HL-60 (cell line): ENCODE measurements around the gene CYP2A6.
"Not testable (repeated sequence)": the region's sequence is repeated elsewhere in the genome, so short reads cannot be mapped to it uniquely, and the experiment has no call there.

Experiments used
- DNase-seq, 2 experiments: peaks; one replicate each; pipeline ENCODE4 v3.0.0-alpha.2; 2010 to 2020; ENCODE audit warnings: low read depth in 1 of 2, low spot score in 1 of 2
- H3K27ac ChIP-seq: fragments of 250-450 bp; sonication (Bioruptor Pico); replicated peaks from 2 replicates; pipeline ENCODE4 v1.5.1; 2020; ENCODE audit warnings: mild to moderate bottlenecking, moderate library complexity
- H3K27me3 ChIP-seq: fragments of 250-450 bp; sonication (Bioruptor Pico); 2 replicates; pipeline ENCODE4 v1.5.1; 2021; ENCODE audit warnings: mild to moderate bottlenecking, moderate library complexity; ENCODE audit not compliant: insufficient read depth, poor library complexity, severe bottlenecking
- H3K4me3 ChIP-seq: replicated peaks from 2 replicates; pipeline ENCODE4 v1.5.1; 2011; ENCODE audit warnings: mild to moderate bottlenecking, control low read depth, low read length; ENCODE audit not compliant: insufficient read depth
- GABPA ChIP-seq: IDR thresholded peaks from 2 replicates; pipeline ENCODE4 v1.6.1; 2012; ENCODE audit warnings: low read depth
- POLR2AphosphoS5 ChIP-seq: IDR thresholded peaks from 2 replicates; pipeline ENCODE4 v1.6.1; 2012; ENCODE audit warnings: low read depth
- SPI1 ChIP-seq: IDR thresholded peaks from 2 replicates; pipeline ENCODE4 v1.6.1; 2012; ENCODE audit warnings: low read depth, mild to moderate bottlenecking, borderline replicate concordance
- TF ChIP-seq, protein P1 (sequence below): IDR thresholded peaks from one replicate; pipeline ENCODE4 v1.5.1; 2011; ENCODE audit warnings: low read length, control low read depth, inconsistent platforms; ENCODE audit not compliant: insufficient read depth
- TF ChIP-seq, protein P2 (sequence below): IDR thresholded peaks from 2 replicates; pipeline ENCODE4 v1.6.1; 2012; ENCODE audit warnings: low read depth; ENCODE audit not compliant: insufficient replicate concordance

The CYP2A6 gene

DNA sequence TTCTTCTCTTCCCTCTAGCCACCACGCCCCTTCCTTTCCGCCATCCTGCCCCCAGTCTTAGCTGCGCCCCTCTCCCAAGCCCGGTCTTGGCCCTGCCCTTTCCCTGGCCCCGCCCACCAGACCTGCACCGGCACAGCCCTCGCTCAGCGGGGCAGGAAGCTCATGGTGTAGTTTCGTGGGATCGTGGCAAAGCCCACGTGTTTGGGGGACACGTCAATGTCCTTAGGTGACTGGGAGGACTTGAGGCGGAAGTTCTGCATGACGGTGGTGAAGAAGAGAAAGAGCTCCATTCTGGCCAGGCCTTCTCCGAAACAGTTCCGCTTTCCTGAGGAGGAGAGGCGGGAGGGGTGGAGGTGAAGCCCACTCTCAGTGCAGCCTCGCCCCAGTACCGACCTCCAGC is 6.6 kb downstream of the CYP2A6 start:
- peak; percentile 45 to 91 for DNase-seq
- peak; percentile 42; the same call in 1 of the 2 replicates for TF ChIP-seq SPI1
- peak; percentile 41; the same call in 1 of the 2 replicates for TF ChIP-seq POLR2AphosphoS5
- not testable (repeated sequence) for H3K4me3 ChIP-seq, H3K27me3 ChIP-seq
- H3K27ac ChIP-seq, result peak overlapping the region; percentile 75

DNA sequence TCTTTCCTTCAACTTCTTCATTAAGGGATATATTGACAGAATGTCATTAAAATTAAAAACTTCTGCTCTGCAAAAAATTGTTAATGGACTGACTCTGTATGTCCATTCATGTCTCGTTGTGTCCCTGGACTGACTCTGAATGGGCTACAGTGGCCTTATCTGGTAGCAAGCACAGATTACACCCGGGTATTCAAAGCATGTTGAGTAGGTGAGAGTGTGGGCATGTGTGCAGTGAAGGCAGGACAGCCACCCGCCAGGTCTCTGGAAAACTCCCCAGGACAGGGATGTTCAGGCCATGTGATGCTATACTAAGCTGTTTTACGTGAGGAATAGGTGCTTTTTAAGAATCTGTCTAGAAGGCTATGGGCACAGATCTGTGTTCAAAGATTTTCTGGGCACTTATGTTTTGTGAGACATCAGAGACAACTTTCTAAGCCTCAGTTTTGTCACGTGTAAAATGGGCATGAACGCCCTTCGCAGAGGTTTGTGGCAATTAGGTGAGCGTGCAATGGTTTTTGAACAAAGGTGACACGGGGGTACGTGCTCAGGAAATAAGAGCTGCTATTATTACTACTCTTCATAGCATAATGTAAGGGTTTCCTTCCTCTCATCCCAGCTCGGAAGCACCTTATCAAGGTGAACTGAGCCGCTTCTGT is 7.1 kb downstream of the CYP2A6 start:
- peak overlapping the region; percentile 18; the same call in 1 of the 2 replicates for H3K4me3 ChIP-seq
- H3K27ac ChIP-seq, result peak overlapping the region; percentile 75
- not testable (repeated sequence) for H3K27me3 ChIP-seq, DNase-seq

DNA sequence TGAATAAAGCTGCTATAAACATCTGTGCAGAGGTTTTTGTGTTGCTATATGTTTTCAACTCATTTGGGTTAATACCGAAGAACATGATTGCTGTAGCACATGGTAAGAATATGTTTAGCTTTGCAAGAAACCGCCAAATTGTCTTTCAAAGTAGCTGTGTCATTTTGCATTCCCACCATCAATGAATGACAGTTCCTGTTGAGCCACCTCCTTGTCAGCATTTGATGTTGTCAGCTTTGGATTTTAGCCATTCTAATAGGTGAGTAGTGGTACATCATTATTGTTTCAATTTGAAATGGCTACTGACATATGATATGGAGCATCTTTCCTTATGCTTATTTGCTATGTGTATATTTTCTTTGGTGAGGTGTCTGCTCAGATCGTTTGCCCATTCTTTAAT is 8.2 kb downstream of the CYP2A6 start:
- H3K27ac ChIP-seq, H3K27me3 ChIP-seq, DNase-seq, H3K4me3 ChIP-seq: not testable (repeated sequence)

DNA sequence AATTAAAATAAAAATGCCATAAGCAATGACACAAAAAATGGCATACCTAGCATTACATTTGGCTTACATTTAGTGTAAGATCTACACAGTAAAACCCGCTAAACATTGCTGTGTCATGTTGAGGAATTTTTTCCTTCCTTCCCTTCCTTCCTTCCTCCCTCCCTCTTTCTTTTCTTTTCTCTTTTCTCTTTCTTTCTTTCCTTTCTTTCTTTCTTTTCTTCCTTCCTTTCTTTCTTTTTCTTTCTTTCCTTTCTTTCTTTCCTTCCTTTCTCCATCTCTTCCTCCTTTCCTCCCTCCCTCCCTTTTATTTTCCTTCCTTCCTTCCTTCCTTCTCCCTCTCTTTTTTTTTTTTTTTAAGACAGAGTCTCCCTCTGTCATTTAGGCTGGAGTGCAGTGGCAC is 11.8 kb downstream of the CYP2A6 start:
- H3K27ac ChIP-seq, H3K27me3 ChIP-seq, DNase-seq, H3K4me3 ChIP-seq: not testable (repeated sequence)

DNA sequence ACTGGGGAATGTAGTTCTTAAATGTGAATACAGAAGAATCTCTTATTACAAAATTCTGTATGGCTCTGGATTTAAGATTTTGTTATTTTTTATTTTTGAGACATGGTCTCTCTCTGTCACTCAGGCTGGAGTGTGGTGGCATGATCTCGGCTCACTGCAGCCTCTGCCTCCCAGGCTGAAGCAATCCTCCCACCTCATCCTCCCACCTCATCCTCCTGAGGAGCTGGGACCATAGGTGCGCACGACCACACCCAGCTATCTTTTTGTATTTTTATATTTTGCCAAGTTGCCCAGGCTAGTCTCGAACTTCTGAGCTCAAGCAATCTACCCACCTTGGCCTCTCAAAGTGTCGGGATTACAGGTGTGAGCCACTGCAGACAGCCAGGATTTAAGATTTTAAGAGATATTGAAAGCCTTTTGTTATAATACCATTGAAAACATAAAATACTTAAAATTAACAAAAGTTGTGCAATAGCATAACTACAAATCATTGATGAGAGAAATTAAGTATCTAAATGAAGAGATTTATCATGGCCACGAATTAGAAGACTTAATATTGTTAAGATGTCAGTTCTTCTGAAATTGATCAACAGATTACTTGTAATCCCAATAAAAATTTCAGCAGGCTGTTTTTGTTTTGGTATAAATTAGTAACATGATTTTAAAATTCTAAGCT is 13.4 kb downstream of the CYP2A6 start:
- Histone ChIP-seq H3K27me3 (no peaks in the 10 kb centered on the region), H3K4me3 (no peak overlapping the region), H3K27ac (no peak overlapping the region)
- DNase-seq, result no peak
- TF ChIP-seq, protein P1, sequence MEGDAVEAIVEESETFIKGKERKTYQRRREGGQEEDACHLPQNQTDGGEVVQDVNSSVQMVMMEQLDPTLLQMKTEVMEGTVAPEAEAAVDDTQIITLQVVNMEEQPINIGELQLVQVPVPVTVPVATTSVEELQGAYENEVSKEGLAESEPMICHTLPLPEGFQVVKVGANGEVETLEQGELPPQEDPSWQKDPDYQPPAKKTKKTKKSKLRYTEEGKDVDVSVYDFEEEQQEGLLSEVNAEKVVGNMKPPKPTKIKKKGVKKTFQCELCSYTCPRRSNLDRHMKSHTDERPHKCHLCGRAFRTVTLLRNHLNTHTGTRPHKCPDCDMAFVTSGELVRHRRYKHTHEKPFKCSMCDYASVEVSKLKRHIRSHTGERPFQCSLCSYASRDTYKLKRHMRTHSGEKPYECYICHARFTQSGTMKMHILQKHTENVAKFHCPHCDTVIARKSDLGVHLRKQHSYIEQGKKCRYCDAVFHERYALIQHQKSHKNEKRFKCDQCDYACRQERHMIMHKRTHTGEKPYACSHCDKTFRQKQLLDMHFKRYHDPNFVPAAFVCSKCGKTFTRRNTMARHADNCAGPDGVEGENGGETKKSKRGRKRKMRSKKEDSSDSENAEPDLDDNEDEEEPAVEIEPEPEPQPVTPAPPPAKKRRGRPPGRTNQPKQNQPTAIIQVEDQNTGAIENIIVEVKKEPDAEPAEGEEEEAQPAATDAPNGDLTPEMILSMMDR, result no peak
- TF ChIP-seq, protein P2, sequence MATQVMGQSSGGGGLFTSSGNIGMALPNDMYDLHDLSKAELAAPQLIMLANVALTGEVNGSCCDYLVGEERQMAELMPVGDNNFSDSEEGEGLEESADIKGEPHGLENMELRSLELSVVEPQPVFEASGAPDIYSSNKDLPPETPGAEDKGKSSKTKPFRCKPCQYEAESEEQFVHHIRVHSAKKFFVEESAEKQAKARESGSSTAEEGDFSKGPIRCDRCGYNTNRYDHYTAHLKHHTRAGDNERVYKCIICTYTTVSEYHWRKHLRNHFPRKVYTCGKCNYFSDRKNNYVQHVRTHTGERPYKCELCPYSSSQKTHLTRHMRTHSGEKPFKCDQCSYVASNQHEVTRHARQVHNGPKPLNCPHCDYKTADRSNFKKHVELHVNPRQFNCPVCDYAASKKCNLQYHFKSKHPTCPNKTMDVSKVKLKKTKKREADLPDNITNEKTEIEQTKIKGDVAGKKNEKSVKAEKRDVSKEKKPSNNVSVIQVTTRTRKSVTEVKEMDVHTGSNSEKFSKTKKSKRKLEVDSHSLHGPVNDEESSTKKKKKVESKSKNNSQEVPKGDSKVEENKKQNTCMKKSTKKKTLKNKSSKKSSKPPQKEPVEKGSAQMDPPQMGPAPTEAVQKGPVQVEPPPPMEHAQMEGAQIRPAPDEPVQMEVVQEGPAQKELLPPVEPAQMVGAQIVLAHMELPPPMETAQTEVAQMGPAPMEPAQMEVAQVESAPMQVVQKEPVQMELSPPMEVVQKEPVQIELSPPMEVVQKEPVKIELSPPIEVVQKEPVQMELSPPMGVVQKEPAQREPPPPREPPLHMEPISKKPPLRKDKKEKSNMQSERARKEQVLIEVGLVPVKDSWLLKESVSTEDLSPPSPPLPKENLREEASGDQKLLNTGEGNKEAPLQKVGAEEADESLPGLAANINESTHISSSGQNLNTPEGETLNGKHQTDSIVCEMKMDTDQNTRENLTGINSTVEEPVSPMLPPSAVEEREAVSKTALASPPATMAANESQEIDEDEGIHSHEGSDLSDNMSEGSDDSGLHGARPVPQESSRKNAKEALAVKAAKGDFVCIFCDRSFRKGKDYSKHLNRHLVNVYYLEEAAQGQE, result no peak
- TF ChIP-seq POLR2AphosphoS5 (no peak), SPI1 (no peak), GABPA (no peak)

DNA sequence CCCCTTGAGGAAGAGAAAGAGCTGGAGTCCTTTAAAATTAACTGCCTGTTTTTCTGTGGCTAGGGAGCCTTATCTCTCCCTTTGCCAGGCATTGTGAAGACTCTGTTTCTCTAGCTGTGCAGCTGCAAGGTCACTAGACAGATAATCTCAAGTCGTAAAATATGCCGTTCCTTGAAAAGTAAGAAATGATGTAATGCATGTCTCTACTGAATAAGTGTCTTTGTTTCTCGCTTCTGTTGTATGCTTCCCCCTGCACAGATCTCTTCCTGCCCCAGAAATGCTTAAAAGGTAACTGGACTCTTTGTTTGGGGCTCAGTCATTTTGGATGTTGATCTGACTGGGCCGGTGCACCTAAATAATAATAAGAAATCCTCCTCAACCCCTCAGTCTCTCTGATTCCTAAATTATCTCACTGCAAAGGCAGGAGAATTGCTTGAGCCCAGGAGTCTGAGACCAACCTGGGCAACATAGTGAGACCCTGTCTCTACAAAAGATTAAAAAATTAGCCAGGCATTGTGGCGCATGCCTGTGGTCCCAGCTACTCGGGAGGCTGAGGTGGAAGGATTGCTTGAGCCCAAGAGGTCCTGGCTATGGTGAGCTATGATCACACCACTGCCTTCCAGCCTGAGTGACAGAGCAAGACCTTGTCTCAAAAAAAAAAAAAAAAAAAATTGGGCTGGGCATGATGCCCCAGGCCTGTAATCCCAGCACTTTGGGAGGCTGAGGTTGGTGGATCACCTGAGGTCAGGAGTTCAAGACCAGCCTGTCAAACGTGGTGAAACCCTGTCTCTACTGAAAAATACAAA is 16.3 kb downstream of the CYP2A6 start:
- not testable (repeated sequence) for H3K4me3 ChIP-seq, H3K27me3 ChIP-seq, DNase-seq
- peak overlapping the region; percentile 67 for H3K27ac ChIP-seq

DNA sequence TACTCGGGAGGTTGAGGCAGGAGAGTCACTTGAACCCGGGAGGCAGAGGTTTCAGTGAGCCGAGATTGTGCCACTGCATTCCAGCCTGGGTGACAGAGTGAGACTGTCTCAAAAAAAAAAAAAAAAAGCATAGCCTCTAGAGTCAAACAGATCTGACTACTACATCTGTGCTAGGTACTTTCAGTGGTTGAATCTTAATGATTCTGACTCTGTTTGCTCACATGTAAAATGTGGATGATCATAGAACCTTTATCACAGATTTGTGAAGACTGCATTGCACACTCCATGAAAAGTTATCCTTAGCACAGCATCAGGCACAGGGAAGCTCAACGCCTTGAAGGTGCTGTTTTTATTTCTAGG is 17.8 kb downstream of the CYP2A6 start:
- not testable (repeated sequence) for H3K4me3 ChIP-seq, DNase-seq, H3K27me3 ChIP-seq
- peak overlapping the region; percentile 67 for H3K27ac ChIP-seq
